GM13977 (cell line): ENCODE results near the gene RADIL.
A peak's percentile ranks its signal among the peaks of the same experiment; 100 is the strongest.

ENCODE experiments used
- DNase-seq: peaks from one replicate; pipeline ENCODE4 v3.0.0; 2012; ENCODE audit warnings: low spot score
- CTCF ChIP-seq: IDR thresholded peaks from 2 replicates; pipeline ENCODE4 v1.5.1; 2012; ENCODE audit warnings: mild to moderate bottlenecking, control low read depth; ENCODE audit not compliant: insufficient read depth; ENCODE audit errors: extremely low read depth, missing control alignments
- in situ Hi-C: fragments of 300-500 bp; cut with MboI; formaldehyde crosslinking; loops from one replicate; pipeline ENCODE4 v1.12.0; 2022; ENCODE audit warnings: low sequenced_read_pairs, low pct_unique_long_range_greater_than_20kb, mixed read lengths, inconsistent platforms; ENCODE audit not compliant: unreplicated experiment

The RADIL gene

GRCh38 chr7:4775848-4776623 lies 107.5 kb downstream of the RADIL start:
- no peak for TF ChIP-seq CTCF
- no peak for DNase-seq
- in situ Hi-C loops, result no loop called here

GRCh38 chr7:4775250-4775847 lies 108.2 kb downstream of the RADIL start, which contains the start of gene AP5Z1:
TSS of gene AP5Z1 (plus strand) at chr7:4775623. CDS start at chr7:4775716, 93 bp downstream.
- TF ChIP-seq CTCF, result no peak
- in situ Hi-C loops, result no loop called here
- peak; percentile 100 for DNase-seq

GRCh38 chr7:4774658-4775249 lies 108.8 kb downstream of the RADIL start:
- TF ChIP-seq CTCF, result no peak
- peak; percentile 72 for DNase-seq
- in situ Hi-C loops, result no loop called here

- no peak for DNase-seq
- TF ChIP-seq CTCF, result no peak
- in situ Hi-C loops, result no loop called here
Measured at GRCh38 chr7:4774007-4774406, 109.5 kb downstream of the RADIL start.

GRCh38 chr7:4772306-4772705 lies 111.2 kb downstream of the RADIL start:
- no peak for TF ChIP-seq CTCF
- in situ Hi-C loops, result no loop called here
- DNase-seq, result no peak

GRCh38 chr7:4771737-4772136 lies 111.8 kb downstream of the RADIL start:
- DNase-seq, result no peak
- in situ Hi-C loops, result no loop called here
- TF ChIP-seq CTCF, result no peak
